Effector memory CD8-positive, alpha-beta T cell (primary cell): ENCODE results near the gene ICE2.
"Not testable (repeated sequence)": the region's sequence is repeated elsewhere in the genome, so short reads cannot be mapped to it uniquely, and the experiment has no call there.

ENCODE experiments used
- ATAC-seq: fragments of 150-1000 bp; cut with Tn5 transposase; replicated peaks from 2 replicates; pipeline ENCODE4 v1.10.0; 2021; ENCODE audit warnings: mild to moderate bottlenecking, moderate library complexity
- DNase-seq, 3 experiments: peaks; one replicate each; pipeline ENCODE4 v3.0.0; 2021
- H3K27ac Mint-ChIP-seq, 2 donors: one replicate each; pipeline ENCODE4 v1.8.0; 2022; ENCODE audit warnings: mild to moderate bottlenecking in 2 of 2, mixed read lengths in 2 of 2, moderate library complexity in 2 of 2
- H3K27me3 Mint-ChIP-seq, 2 donors: one replicate each; pipeline ENCODE4 v1.8.0; 2022; ENCODE audit warnings: mixed read lengths in 2 of 2
- H3K36me3 Mint-ChIP-seq: one replicate; pipeline ENCODE4 v1.8.0; 2022; ENCODE audit warnings: mild to moderate bottlenecking, moderate library complexity, mixed read lengths; ENCODE audit not compliant: insufficient read depth
- H3K4me1 Mint-ChIP-seq, 2 donors: one replicate each; pipeline ENCODE4 v1.8.0; 2022; ENCODE audit warnings: low read depth in 2 of 2, mixed read lengths in 2 of 2
- H3K4me3 Mint-ChIP-seq, 2 donors: one replicate each; pipeline ENCODE4 v1.8.0; 2022; ENCODE audit warnings: mild to moderate bottlenecking in 2 of 2, mixed read lengths in 2 of 2, moderate library complexity in 2 of 2
- H3K9me3 Mint-ChIP-seq, 2 donors: one replicate each; pipeline ENCODE4 v1.8.0; 2022; ENCODE audit warnings: mixed read lengths in 2 of 2

ICE2 gene

GRCh38 chr15:60420203-60420716 lies 58.7 kb downstream of the ICE2 start:
- no peak for ATAC-seq
- Mint-ChIP-seq H3K36me3 (no peaks in the 10 kb centered on the region), H3K4me3 (no peak overlapping the region), H3K9me3 (no peaks in the 10 kb centered on the region), H3K4me1 (no peaks in the 10 kb centered on the region), H3K27me3 (no peaks in the 10 kb centered on the region), H3K27ac (peak overlapping the region in 1 of 2 donors; percentile 76)
- no peak for DNase-seq

DNA sequence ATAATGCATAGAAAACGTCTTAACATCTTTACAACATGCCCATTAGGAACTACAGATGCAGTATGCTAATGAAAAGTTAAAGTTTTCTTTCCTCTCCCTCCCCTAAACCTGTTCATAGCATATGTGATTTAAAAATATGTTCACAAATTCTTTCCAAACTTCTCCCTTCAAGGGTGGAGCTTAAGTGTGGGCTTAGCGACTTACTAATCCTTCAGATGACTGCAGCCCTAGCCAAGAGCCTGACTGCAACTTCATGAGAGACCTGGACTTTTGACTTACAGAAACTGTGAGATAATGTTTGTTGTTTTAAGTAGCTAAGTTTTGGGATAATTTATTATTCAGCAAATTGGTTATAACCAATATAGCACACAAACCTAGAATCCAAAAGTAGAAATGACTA lies 59.2 kb downstream of the ICE2 start:
- Mint-ChIP-seq H3K4me1 (no peaks in the 10 kb centered on the region), H3K9me3 (no peaks in the 10 kb centered on the region), H3K27ac (peak overlapping the region in 1 of 2 donors; percentile 0), H3K4me3 (no peak overlapping the region), H3K36me3 (no peaks in the 10 kb centered on the region), H3K27me3 (no peaks in the 10 kb centered on the region)
- ATAC-seq = no peak
- DNase-seq = no peak

GRCh38 chr15:60418096-60418495 lies 60.8 kb downstream of the ICE2 start:
- Mint-ChIP-seq H3K36me3 (no peaks in the 10 kb centered on the region), H3K4me1 (no peaks in the 10 kb centered on the region), H3K27me3 (no peaks in the 10 kb centered on the region), H3K27ac (no peak overlapping the region), H3K4me3 (no peak overlapping the region), H3K9me3 (no peaks in the 10 kb centered on the region)
- ATAC-seq (no peak), DNase-seq (no peak)

- H3K4me1 Mint-ChIP-seq = no peaks in the 10 kb centered on the region
- DNase-seq = no peak
- no peak overlapping the region for H3K27ac Mint-ChIP-seq
- ATAC-seq = no peak
- H3K4me3 Mint-ChIP-seq = no peak overlapping the region
- H3K36me3 Mint-ChIP-seq = no peaks in the 10 kb centered on the region
- no peaks in the 10 kb centered on the region for H3K27me3 Mint-ChIP-seq
- H3K9me3 Mint-ChIP-seq = no peaks in the 10 kb centered on the region
Measured at GRCh38 chr15:60417112-60417511, 61.8 kb downstream of the ICE2 start.

- Mint-ChIP-seq H3K27ac (peak overlapping the region in 1 of 2 donors; percentile 38), H3K9me3 (no peaks in the 10 kb centered on the region), H3K36me3 (no peaks in the 10 kb centered on the region), H3K4me3 (no peak overlapping the region), H3K27me3 (no peaks in the 10 kb centered on the region), H3K4me1 (no peaks in the 10 kb centered on the region)
- no peak for ATAC-seq
- no peak for DNase-seq
Measured at GRCh38 chr15:60416484-60416883, 62.5 kb downstream of the ICE2 start.

- no peak for DNase-seq
- ATAC-seq = no peak
- H3K4me1 Mint-ChIP-seq = peaks cover under 1 to 2% of the 10 kb centered on the region in 2 donors
- peak overlapping the region in 1 of 2 donors; percentile 20 for H3K27ac Mint-ChIP-seq
- no peaks in the 10 kb centered on the region for H3K9me3 Mint-ChIP-seq
- H3K4me3 Mint-ChIP-seq = no peak overlapping the region
- H3K36me3 Mint-ChIP-seq = no peaks in the 10 kb centered on the region
- H3K27me3 Mint-ChIP-seq = no peaks in the 10 kb centered on the region
Measured at GRCh38 chr15:60414016-60414682, 64.8 kb downstream of the ICE2 start.

- ATAC-seq = no peak
- no peaks in the 10 kb centered on the region for H3K36me3 Mint-ChIP-seq
- no peak for DNase-seq
- no peaks in the 10 kb centered on the region for H3K27me3 Mint-ChIP-seq
- H3K9me3 Mint-ChIP-seq = peaks cover 0 to 3% of the 10 kb centered on the region in 2 donors
- no peak overlapping the region for H3K27ac Mint-ChIP-seq
- peaks cover 6 to 10% of the 10 kb centered on the region in 2 donors for H3K4me1 Mint-ChIP-seq
- H3K4me3 Mint-ChIP-seq = no peak overlapping the region
Measured at GRCh38 chr15:60413231-60413824, 65.6 kb downstream of the ICE2 start.

DNA sequence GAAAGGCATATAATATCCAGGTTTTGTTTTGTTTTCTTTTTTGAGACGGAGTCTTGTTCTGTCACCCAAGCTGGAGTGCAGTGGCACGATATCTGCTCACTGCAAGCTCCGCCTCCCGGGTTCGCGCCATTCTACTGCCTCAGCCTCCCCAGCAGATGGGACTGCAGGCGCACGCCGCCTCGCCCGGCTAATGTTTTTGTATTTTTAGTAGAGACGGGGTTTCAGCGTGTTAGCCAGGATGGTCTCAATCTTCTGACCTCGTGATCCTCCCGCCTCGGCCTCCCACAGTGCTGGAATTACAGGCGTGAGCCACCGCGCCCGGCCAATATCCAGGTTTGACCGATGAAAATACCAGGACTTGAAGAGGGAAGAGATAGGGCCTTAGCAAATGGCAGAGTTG lies 66.1 kb downstream of the ICE2 start:
- H3K9me3 Mint-ChIP-seq, H3K27me3 Mint-ChIP-seq, ATAC-seq, H3K4me3 Mint-ChIP-seq, H3K27ac Mint-ChIP-seq, DNase-seq, H3K36me3 Mint-ChIP-seq: not testable (repeated sequence)
- peaks cover 8 to 13% of the 10 kb centered on the region in 2 donors for H3K4me1 Mint-ChIP-seq

DNA sequence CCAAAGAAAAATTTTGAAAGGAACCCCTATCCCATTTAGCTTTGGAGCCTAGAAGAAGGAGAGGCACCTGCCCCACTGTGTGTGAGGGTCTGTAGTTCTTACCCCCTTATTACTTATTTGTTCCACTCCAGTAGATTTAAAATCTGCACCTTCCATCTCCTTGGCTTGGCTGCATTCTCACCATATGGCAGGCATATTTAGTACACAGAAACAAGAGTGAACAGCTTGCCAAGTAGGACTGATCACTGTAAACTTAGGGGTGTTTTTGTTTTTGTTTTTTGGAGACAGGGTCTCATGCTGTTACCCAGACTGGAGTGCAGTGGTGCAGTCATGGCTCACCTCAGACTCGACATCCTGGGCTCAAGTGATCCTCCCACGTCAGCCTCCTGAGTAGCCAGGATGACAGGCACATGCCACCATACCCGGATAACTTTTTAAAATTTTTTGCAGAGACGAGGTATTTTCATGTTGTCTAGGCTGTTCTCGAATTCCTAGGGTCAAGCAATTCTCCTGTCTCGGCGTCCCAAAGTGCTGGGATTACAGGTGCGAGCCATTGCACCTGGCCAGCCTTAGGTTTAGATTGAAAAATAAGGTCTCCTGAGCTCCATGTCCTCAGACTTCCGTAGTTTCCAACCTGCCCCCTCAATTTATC lies 67.0 kb downstream of the ICE2 start:
- Mint-ChIP-seq H3K4me1 (peaks cover 8 to 14% of the 10 kb centered on the region in 2 donors), H3K27ac (no peak overlapping the region), H3K9me3 (peaks cover 0 to 3% of the 10 kb centered on the region in 2 donors), H3K4me3 (no peak overlapping the region), H3K36me3 (no peaks in the 10 kb centered on the region), H3K27me3 (no peaks in the 10 kb centered on the region)
- ATAC-seq (no peak), DNase-seq (no peak)

DNA sequence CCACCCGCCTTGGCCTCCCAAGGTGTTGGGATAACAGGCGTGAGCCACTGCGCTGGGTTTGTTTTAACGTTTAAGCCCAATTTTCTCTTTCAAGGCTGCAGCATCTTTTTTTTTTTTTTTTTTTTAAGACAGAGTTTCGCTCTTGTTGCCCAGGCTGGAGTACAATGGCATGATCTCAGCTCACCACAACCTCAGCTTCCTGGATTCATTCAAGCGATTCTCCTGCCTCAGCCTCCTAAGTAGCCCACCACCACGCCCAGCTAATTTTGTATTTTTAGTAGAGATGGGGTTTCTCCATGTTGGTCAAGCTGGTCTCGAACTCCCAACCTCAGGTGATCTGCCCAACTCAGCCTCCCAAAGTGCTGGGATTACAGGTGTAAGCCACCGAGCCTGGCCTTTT lies 68.6 kb downstream of the ICE2 start:
- H3K27ac Mint-ChIP-seq = peak overlapping the region in 1 of 2 donors; percentile 23
- H3K4me3 Mint-ChIP-seq, H3K36me3 Mint-ChIP-seq, DNase-seq, H3K27me3 Mint-ChIP-seq, ATAC-seq, H3K9me3 Mint-ChIP-seq: not testable (repeated sequence)
- peaks cover 11 to 18% of the 10 kb centered on the region in 2 donors for H3K4me1 Mint-ChIP-seq

DNA sequence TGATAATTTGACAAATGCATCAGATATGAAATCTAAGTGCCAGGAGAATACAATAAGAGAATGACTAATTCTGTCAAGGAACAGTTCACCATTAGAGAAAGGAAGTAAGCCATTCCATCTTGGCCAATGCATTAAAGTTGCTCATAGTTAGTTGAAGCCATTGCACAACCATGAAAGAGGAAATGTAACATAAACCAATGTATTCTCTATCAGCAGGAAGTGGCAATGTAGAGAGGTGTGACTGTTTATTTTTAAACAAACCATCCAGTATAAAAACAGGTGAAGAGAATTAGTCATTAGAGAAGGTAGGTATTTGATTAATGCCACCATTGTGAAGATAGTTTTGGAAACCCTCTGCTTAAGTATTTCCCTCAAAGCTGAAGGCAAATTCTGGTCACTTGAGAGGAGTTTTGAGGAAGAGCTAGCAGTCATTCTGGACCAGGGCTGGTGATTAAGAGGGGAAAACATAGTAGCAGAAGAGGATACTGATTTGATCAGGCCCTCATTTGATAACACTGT lies 70.4 kb downstream of the ICE2 start:
- Mint-ChIP-seq H3K27me3 (no peaks in the 10 kb centered on the region), H3K9me3 (peaks cover 0 to 3% of the 10 kb centered on the region in 2 donors), H3K4me1 (peaks cover 11 to 18% of the 10 kb centered on the region in 2 donors), H3K4me3 (peak overlapping the region; percentile 58 to 66), H3K36me3 (no peaks in the 10 kb centered on the region), H3K27ac (peak overlapping the region; percentile 70 to 83)
- DNase-seq (no peak), ATAC-seq (peak; percentile 96)

- H3K27me3 Mint-ChIP-seq = no peaks in the 10 kb centered on the region
- peaks cover 0 to 3% of the 10 kb centered on the region in 2 donors for H3K9me3 Mint-ChIP-seq
- peak overlapping the region in 1 of 2 donors; percentile 70 for H3K27ac Mint-ChIP-seq
- DNase-seq (no peak), ATAC-seq (no peak)
- peaks cover 11 to 18% of the 10 kb centered on the region in 2 donors for H3K4me1 Mint-ChIP-seq
- H3K36me3 Mint-ChIP-seq = no peaks in the 10 kb centered on the region
- no peak overlapping the region for H3K4me3 Mint-ChIP-seq
Measured at GRCh38 chr15:60407415-60407805, 71.5 kb downstream of the ICE2 start.

DNA sequence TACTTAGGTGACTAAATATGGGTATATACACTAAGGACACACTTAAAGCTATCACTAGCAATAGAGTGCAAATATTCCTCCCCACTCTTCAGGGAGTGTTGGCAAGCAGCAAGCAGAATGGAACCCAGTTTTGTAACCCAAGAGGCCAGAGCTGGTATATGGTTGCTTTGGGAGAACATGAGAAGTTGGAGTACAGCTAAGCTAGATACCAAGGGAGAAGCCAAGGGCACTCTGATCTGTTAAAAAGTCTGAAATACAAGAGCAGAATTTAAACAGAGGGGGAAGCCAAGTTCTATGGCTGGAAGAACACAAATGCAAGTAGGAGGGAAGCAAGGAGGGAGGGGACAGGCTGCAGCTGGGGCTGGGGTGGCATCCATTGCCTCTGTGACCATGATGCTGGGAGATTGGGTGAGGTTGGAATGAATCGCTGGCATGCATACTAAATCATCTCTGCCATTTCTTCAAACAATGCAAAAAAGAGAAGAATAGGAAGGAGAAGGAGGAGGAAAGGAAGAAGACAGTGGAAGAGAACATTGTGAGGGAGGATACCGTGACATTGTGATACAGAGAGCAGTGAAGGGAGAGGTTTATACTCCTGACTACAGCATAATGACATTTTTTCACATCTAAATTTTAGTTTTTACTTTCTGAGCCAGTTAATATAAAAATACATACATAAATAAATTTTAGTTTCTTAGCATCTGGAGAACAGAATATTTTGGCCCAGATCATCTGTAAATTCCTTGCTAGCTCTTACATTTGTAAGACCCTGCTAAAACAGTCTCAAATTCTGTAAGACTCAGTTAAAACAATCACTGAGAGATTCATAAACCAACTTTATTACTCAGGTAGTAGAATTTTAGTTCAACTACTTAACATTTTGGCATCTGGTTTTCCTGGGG lies 72.2 kb downstream of the ICE2 start:
- Mint-ChIP-seq H3K9me3 (peaks cover 0 to 3% of the 10 kb centered on the region in 2 donors), H3K27ac (peak overlapping the region in 1 of 2 donors; percentile 62), H3K4me3 (no peak overlapping the region), H3K4me1 (peaks cover 11 to 18% of the 10 kb centered on the region in 2 donors), H3K36me3 (no peaks in the 10 kb centered on the region), H3K27me3 (no peaks in the 10 kb centered on the region)
- ATAC-seq (no peak), DNase-seq (no peak)
